Subcutaneous abdominal adipose tissue (tissue), 5 donors: ENCODE measurements around the gene NME7.

Experiments
- H3K27ac ChIP-seq: one replicate; pipeline ENCODE4 v1.7.0; 2013; ENCODE audit warnings: low read depth, mild to moderate bottlenecking, inconsistent platforms, low read length, moderate library complexity
- H3K27me3 ChIP-seq, 5 donors: one replicate each; pipeline ENCODE4 v1.7.0; 2013; ENCODE audit warnings: low read length in 5 of 5, inconsistent platforms in 1 of 5; ENCODE audit not compliant: control insufficient read depth in 5 of 5, insufficient read depth in 4 of 5
- H3K36me3 ChIP-seq, 5 donors: one replicate each; pipeline ENCODE4 v1.7.0; 2013; ENCODE audit warnings: low read length in 5 of 5; ENCODE audit not compliant: control insufficient read depth in 5 of 5, insufficient read depth in 5 of 5
- H3K4me1 ChIP-seq, 5 donors: one replicate each; pipeline ENCODE4 v1.7.0; 2013; ENCODE audit warnings: low read length in 5 of 5, mild to moderate bottlenecking in 3 of 5, moderate library complexity in 1 of 5; ENCODE audit not compliant: control insufficient read depth in 5 of 5, insufficient read depth in 5 of 5
- H3K4me3 ChIP-seq, 5 donors: one replicate each; pipeline ENCODE4 v1.7.0; 2013; ENCODE audit warnings: low read length in 5 of 5, low read depth in 1 of 5
- H3K9ac ChIP-seq, 5 donors: one replicate each; pipeline ENCODE4 v1.7.0; 2013; ENCODE audit warnings: low read length in 5 of 5, mild to moderate bottlenecking in 4 of 5, moderate library complexity in 3 of 5
- H3K9me3 ChIP-seq, 5 donors: one replicate each; pipeline ENCODE4 v1.7.0; 2013; ENCODE audit warnings: low read length in 5 of 5; ENCODE audit not compliant: control insufficient read depth in 5 of 5
- donor health status: healthy.
- donor health status: healthy.
- donor health status: healthy.
- donor health status: healthy.
- donor health status: healthy.

NME7 gene

DNA sequence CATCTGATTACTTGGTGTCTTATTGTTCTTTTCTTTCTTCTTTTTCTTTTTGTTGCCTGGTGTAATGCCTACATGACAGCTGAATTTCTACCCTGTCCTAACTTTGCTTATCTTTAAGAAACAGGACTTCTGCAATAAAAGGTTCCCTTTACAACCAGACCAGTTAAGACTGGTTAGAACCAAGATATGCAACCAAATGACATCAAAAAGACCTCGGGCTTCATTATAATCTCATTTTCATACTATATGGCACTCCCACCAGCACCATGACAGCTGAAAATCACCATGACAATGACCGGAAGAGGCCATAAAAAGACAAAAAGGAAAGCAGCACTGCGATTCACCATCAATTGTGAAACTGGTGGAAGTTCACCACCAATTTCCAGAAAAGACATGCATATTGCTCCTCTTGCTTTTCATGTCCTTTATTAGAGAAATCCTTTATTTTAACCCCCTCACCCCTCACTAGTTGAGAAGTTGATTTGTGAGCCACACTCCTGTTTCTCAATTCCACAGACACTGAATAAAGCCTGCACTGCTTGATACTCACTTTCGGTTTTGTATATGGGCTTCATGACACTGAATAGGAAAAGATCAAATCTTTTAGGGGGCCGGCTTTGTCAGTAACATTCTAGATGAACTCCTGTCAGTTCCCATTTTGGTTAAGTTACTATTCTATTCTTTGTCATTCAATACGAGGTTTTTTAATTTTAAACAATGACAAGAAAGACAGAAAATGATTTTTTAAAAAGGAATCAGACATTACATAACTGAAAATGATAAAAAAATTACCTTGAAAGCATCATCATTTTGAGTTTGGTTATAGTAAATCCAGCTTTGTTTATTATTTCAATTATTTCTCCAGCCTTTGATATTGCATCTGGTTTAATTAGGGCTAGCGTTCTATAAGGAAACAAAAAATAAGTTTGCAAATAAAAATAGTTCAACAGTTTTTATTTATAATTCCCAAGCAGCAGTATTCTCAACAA, 58.1 kb downstream of the NME7 start:
- no peaks in the 10 kb centered on the region for H3K27me3 ChIP-seq
- no peaks in the 10 kb centered on the region for H3K9me3 ChIP-seq
- peak overlapping the region in 2 of 5 donors; percentile 27 to 39 for H3K4me3 ChIP-seq
- H3K27ac ChIP-seq, result no peak overlapping the region
- no peak overlapping the region for H3K9ac ChIP-seq
- H3K36me3 ChIP-seq, result peaks cover 0 to 15% (median 0%) of the 10 kb centered on the region in 5 donors
- H3K4me1 ChIP-seq, result no peaks in the 10 kb centered on the region

DNA sequence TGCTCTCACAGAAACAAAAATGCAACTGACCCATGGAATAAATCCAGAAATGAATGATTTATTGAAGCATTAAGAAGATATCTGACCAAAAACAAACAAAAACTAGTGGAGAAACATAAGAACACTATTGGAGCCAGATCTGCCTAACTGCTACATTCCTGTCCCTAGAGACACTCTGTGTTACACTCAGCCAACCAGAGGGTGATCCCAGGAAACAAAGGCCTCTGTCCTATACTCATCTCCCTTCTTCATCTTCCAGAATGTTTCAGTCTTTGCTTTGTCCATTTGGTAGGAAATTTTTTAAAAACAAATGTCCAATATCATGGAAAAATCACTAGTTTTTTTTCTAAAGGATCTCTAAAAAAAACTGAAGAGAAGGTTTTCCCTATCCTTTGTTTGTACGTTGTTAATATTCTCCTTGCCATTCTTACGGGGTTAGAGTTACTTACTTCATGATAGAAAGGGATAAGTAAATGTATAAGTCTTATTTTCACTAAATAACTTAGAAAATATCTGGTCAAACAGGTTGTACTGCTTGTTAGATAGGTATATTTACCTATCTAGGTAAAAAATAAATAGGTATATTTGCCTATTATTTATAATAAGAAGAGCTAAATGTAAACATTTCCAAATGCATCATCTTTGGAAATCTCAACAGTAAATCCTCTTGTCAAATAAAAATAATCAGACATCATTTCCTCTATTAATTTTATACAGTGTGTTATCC, 59.1 kb downstream of the NME7 start:
- Histone ChIP-seq H3K4me1 (no peaks in the 10 kb centered on the region), H3K36me3 (peaks cover 0 to 15% (median 0%) of the 10 kb centered on the region in 5 donors), H3K27me3 (no peaks in the 10 kb centered on the region), H3K4me3 (no peak overlapping the region), H3K9ac (no peak overlapping the region), H3K9me3 (no peaks in the 10 kb centered on the region), H3K27ac (no peak overlapping the region)

DNA sequence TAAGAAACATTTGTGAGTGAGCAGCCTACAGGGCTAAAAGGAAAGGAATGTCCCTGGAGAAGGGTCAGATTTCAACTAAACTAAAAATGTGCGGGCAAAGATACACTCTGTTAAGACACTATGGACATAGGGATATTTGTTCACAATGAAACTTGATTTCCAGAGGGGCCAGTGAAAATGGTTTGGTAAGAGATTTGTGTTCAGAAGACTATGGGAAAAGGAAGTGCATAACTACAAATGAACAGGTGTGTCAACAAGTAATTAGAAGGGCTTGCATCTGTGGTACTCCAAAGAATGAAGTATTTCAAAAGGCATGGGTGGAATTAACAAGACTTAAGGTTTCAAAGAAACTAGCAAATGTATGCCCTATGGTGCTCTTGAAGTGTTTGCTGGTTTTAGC, 60.4 kb downstream of the NME7 start:
- Histone ChIP-seq H3K9ac (no peak overlapping the region), H3K4me1 (no peaks in the 10 kb centered on the region), H3K27ac (no peak overlapping the region), H3K4me3 (no peak overlapping the region), H3K36me3 (peaks cover 0 to 15% (median 2%) of the 10 kb centered on the region in 5 donors), H3K9me3 (no peaks in the 10 kb centered on the region), H3K27me3 (no peaks in the 10 kb centered on the region)

DNA sequence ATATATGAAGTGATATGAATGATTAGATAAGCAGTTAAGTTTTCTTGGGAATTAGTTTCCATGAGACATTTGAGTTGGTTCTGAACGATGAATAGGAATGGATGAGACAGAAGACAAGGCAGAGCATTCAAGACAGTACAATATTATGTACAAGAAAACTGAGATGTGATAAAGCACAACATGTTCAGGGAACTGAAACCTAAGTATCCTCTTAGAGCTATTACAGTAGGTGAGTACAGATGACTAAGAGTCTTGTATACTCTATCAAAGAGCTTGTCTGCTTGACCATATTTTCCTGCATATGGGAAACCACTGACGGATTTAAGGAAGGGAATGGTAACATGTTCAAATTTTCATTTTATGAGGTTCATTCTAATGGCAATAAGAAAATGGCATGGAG, 61.6 kb downstream of the NME7 start:
- H3K27me3 ChIP-seq, result no peaks in the 10 kb centered on the region
- H3K4me3 ChIP-seq, result no peak overlapping the region
- no peak overlapping the region for H3K9ac ChIP-seq
- H3K27ac ChIP-seq, result no peak overlapping the region
- H3K36me3 ChIP-seq, result peaks cover 0 to 15% (median 3%) of the 10 kb centered on the region in 5 donors
- H3K9me3 ChIP-seq, result no peaks in the 10 kb centered on the region
- H3K4me1 ChIP-seq, result no peaks in the 10 kb centered on the region

DNA sequence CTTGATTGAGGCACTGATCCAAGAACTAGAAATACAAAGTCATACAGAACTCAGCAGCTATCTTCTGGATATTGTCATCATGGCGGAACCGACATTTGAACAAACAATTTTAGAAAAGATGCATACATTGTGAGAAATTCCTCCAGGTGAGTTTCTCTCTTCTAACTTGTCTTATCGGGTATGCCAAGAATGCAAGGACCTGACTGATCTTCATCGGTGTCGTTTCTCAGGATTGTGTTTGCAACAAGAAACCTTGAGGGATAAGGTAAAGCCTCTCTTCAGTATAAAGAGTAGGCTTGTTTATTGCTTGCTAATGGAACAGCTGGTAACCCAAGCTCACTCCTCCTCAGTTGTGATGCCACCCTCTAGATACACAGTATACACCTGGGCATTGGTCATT, 62.2 kb downstream of the NME7 start:
- Histone ChIP-seq H3K4me3 (no peak overlapping the region), H3K27ac (no peak overlapping the region), H3K36me3 (peaks cover 0 to 15% (median 3%) of the 10 kb centered on the region in 5 donors), H3K4me1 (no peaks in the 10 kb centered on the region), H3K9me3 (no peaks in the 10 kb centered on the region), H3K9ac (no peak overlapping the region), H3K27me3 (no peaks in the 10 kb centered on the region)

- Histone ChIP-seq H3K36me3 (peaks cover 0 to 11% (median 3%) of the 10 kb centered on the region in 5 donors), H3K9me3 (no peaks in the 10 kb centered on the region), H3K27ac (no peak overlapping the region), H3K4me3 (no peak overlapping the region), H3K9ac (no peak overlapping the region), H3K4me1 (no peaks in the 10 kb centered on the region), H3K27me3 (no peaks in the 10 kb centered on the region)
Observed at GRCh38 chr1:169300854-169301253, 66.7 kb downstream of the NME7 start.

DNA sequence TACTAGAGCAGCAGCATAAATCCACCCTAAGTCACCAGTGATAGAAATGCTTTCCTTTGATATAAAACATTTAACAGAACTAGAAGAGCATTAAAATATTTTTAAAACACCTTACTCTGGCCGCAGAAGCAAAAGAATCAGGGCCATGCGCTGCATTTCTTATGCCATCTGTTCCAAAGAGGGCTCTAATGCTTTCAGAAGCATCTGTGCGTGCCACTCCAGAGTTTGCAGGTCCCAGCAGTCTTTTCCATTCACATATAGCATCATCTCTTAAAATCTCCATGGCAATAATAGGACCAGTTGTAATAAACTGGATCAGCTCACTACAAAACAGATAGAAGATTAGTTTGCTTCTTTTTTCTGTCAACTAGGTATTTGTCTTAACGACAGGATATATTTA, 69.2 kb downstream of the NME7 start:
- no peaks in the 10 kb centered on the region for H3K9me3 ChIP-seq
- H3K9ac ChIP-seq, result no peak overlapping the region
- H3K36me3 ChIP-seq, result peaks cover 0 to 5% (median 3%) of the 10 kb centered on the region in 5 donors
- H3K4me1 ChIP-seq, result no peaks in the 10 kb centered on the region
- no peak overlapping the region for H3K4me3 ChIP-seq
- no peaks in the 10 kb centered on the region for H3K27me3 ChIP-seq
- no peak overlapping the region for H3K27ac ChIP-seq

GRCh38 chr1:169295846-169296245, 71.8 kb downstream of the NME7 start:
- Histone ChIP-seq H3K9ac (no peak overlapping the region), H3K4me1 (no peaks in the 10 kb centered on the region), H3K9me3 (no peaks in the 10 kb centered on the region), H3K4me3 (no peak overlapping the region), H3K27me3 (no peaks in the 10 kb centered on the region), H3K36me3 (peaks cover 0 to 5% (median 0%) of the 10 kb centered on the region in 5 donors), H3K27ac (no peak overlapping the region)

DNA sequence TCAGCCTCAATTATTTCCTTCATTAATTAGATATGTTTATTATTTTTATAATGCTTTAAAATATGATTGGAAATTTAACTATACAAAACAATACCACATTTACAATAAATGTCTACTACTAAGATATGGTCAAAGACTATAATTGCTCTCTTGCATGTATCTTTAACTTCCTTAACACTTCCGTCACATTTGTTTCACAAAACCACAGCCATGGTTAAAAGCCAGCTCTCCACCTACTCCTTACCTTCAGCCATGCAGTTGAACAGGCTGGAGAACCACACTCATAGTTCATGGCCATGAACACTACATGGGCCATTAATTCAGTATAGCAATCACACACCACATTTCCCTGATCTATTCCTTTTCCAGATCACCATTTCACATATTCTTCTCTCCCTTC, 72.2 kb downstream of the NME7 start:
- H3K27ac ChIP-seq, result no peak overlapping the region
- H3K4me3 ChIP-seq, result no peak overlapping the region
- no peaks in the 10 kb centered on the region for H3K27me3 ChIP-seq
- peaks cover 0 to 5% (median 0%) of the 10 kb centered on the region in 5 donors for H3K36me3 ChIP-seq
- H3K4me1 ChIP-seq, result no peaks in the 10 kb centered on the region
- H3K9me3 ChIP-seq, result no peaks in the 10 kb centered on the region
- H3K9ac ChIP-seq, result no peak overlapping the region

- Histone ChIP-seq H3K27ac (no peak overlapping the region), H3K9ac (no peak overlapping the region), H3K4me3 (no peak overlapping the region), H3K9me3 (no peaks in the 10 kb centered on the region), H3K4me1 (no peaks in the 10 kb centered on the region), H3K36me3 (peaks cover 0 to 3% (median 0%) of the 10 kb centered on the region in 5 donors), H3K27me3 (no peaks in the 10 kb centered on the region)
Observed at GRCh38 chr1:169289016-169289415, 78.6 kb downstream of the NME7 start.
